SH-SY5Y (cell line): ENCODE data around the gene ANAPC16.

ENCODE experiments used
- GATA2 ChIP-seq: IDR thresholded peaks from 2 replicates; pipeline ENCODE4 v1.6.1; 2011; ENCODE audit warnings: mild to moderate bottlenecking, low read depth, low read length
- GATA3 ChIP-seq: IDR thresholded peaks from 2 replicates; pipeline ENCODE4 v1.6.1; 2011; ENCODE audit warnings: low read depth, mild to moderate bottlenecking, low read length, moderate library complexity

Gene ANAPC16

DNA sequence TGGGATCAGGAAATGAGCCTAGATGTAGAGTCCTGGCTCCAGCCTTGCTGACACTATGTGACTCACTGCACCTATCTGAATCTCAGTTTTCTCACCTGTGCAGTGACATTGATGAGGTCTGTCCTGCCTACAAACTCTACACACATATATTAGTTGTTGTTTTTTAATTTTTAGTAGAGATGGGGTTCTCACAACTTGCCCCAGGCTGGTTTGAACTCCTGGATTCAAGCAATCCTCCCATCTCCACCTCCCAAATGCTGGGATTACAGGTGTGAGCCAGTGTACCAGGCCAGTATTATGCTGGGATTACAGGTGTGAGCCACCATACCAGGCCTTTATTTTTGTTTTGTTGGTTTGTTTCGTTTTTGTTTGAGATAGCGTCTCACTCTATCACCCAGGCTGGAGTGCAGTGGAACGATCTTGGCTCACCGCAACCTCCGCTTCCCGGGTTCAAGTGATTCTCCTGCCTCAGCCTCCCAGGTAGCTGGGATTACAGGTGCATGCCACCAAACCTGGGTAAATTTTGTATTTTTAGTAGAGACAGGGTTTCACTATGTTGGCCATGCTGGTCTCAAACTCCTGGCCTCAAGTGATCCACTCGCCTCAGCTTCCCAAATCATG is 46.1 kb downstream of the ANAPC16 start:
- TF ChIP-seq GATA2 (no peak), GATA3 (no peak)

DNA sequence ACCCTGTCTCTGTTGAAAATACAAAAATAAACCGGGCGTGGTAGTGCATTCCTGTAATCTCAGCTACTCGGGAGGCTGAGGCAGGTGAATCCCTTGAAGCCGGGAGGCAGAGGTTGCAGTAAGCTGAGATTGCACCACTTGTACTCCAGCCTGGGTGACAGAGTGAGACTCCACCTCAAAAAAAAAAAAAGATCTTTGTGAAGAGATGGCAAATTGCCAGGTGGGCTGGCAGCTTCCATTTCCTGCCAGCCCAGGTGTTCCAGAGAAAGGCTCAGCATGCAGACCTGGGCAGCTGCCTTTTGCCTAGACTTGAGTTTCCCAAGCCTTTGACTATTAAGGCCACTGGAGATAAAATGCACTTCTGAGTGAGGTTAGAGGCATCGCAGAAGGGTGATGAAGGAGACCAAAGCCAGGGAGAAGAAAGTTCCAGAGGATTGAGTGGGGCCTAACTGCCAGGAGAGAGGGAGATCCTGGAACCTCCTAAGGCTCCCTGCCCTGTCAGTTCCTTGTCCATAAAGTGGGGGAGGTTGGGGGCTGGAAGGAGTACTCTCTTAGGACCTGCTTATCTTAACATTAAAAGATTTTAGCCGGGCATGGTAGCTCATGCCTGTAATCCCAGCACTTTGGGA is 47.9 kb downstream of the ANAPC16 start:
- TF ChIP-seq GATA2 (no peak), GATA3 (no peak)

DNA sequence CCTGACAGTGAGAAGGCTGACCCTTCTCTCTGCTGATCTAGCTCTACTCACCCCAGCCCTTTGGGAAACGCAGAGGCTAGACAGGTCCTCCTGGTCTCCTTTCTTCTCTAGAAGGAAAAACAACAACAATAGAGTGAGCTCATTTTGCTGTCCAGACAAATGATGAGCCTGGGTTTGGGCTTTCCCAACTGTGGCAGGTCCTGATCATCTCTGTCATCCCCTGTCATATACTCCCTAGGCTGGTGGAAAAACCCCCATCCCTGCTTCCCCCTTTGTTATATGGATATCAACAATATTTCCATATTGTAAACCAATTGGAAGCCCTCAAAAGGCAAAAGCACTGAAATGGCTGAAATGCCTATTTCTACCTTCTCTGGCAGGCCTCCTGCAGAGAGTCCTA is 48.7 kb downstream of the ANAPC16 start:
- TF ChIP-seq GATA2: no peak
- TF ChIP-seq GATA3: no peak

DNA sequence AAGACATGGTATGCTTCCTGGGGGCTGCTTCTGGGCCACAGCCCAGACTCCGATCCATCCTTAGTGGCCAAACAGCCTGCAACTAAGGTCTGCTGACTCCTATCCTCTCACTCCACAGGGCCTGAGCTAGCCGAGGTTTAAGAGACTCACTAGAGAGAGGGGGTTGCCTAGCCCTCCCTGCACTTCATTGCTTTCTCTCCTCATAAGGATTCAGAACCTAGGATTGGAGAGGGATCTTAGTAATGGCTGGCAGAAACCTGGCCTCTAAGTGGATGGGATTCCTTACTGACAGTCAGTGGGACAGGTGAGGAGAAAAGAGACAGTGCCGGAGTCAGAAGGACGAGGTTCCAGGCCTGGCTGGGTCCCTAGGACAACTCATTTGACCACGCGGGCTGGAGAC is 49.7 kb downstream of the ANAPC16 start:
- TF ChIP-seq GATA2 (no peak), GATA3 (no peak)

DNA sequence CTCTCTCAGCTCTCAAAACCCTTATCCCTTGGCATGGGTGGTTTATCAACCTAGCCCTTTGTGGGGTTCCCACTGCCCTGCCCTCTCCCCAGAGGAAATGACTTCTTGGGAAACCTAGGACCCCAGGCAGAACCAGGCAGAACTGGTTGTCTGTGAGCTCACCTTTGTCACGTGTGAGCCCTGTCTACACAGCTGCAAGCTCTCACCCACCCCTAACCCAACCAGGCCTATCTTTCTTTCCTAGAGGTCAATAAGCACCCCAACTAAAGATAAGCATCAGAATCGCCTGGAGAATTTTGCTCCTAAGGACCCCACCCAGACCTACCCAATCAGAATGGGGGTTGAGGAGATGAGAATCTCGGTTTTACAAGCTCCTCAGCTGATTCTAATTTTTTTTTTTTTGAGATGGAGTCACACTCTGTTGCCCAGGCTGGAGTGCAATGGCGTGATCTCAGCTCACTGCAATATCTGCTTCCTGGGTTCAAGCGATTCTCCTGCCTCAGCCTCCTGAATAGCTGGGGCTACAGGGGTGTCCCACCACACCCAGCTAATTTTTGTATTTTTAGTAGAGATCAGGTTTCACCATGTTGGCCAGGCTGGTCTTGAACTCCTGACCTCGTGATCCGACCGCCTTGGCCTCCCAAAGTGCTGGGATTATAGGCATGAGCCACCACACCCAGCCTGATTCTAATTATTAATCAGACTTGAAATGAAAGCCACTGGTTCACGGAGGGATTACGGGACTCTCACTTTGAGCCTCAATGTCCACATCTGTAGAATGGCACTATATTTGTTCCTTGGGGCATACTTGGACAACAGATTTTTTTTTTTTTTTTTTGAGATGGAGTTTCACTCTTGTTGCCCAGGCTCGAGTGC is 50.4 kb downstream of the ANAPC16 start:
- no peak for TF ChIP-seq GATA2
- no peak for TF ChIP-seq GATA3

DNA sequence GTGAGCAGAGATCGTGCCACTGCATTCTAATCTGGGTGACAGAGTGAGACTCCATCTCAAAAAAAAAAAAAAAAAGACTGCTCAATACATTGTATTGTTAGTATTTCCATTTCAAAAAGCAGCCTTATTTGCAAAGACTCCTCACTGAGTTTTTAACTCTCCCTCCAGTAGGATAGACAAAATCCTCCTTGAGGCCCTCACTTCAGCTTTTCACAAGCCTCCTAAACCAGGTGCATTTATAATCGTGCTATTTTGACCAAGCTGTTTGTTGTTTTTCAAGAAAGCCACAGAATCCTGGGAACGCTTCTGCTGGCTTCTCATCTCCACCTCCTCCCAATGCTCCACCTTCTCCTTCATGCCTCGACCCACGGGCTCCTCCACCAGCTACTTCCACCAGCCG is 51.6 kb downstream of the ANAPC16 start:
- TF ChIP-seq GATA3 (no peak), GATA2 (no peak)

DNA sequence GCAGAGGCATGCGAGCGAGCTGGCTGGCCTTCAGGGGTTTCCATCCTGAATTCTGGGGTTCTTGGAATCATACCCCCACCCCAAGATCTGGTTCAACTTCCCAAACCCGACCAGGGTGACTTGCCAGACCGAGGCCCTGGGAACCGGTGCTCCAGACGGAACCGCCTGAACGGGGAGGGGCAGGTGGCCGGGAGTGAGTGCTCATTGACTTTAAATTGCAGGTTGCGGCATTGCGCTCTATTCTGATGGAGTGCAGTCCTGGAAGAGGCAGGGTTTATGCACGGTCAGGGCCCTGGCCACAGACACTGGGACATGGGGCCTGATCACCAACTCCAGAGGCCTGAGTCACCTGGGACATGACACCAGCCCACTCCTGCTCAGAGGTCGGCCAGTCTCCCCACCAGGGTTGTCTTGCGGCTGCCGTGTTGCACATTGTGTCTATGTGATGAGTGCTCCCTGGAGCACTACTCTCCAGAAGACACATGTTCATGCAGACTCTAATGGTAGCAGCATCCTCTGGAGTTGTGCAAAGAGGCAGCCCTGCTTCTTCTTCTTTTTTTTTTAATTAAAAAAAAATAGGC is 52.1 kb downstream of the ANAPC16 start:
- no peak for TF ChIP-seq GATA3
- no peak for TF ChIP-seq GATA2

DNA sequence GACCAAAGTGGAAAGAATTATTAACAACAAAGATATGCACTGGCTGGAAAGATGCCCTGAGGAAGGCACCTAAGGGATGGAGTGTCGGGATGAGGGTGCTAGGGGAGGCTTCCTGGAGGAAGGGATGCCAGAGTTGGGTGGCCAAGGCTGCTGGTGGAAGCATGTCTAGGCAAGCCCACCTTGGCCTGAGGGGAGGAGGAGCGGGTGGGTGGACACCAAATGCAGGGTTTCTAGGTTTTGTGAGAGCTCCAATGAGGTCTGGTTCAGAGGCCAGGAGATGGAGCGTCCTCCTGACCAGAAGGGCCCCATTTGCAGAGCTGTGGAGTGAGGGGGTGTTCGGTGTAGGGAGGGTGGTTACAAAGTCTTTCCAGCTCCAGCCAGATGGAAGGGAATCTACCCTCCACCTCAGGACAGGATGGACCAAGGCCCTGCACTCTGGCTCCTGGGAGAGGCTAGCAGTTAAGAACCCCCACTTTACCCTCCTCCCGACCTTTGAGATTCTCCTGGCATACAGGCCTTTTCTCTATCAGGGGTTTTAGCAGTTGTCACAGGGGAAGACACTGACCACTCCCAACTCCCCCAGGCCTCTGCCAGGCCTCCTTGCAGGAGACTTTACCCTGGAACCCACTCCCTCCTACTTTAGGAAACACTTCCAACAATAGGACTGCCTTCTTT is 54.9 kb downstream of the ANAPC16 start:
- no peak for TF ChIP-seq GATA2
- TF ChIP-seq GATA3: no peak

DNA sequence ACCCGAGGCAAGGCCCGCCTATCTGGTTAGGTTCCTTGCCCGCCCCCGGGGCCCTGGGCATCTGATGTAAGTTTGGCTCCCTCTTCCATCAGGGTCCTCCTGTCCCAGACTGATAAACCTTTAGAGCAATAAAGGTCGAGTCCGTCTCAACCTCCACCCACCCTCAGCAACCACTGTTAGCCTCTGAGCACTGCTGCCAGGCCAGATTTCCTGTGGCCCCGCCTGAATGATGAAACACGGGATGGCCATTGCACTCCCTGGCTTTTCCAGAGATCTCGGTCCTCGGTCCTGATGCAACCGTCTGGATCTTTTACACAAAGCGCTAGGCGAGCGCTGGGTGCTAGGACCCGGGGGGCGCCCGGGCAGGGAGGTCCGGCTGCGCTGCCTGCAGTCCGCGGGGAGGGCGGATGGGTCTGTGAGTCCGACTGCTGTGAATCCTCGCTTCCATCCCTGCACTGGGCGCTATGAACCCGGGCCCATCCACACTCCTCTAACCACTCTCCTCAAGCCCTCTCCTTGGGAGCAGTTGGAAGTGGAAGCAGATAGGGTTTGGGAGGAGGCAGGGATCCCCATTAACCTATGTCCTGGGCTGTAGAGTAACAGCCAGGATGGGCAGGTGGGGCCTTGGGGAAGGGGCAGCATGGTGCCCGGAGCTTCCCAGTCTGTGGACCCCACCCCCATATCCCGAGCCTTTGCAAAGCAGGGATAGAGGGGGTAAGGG is 57.0 kb downstream of the ANAPC16 start:
- TF ChIP-seq GATA3: no peak
- peak; percentile 29; the same call in 1 of the 2 replicates for TF ChIP-seq GATA2

DNA sequence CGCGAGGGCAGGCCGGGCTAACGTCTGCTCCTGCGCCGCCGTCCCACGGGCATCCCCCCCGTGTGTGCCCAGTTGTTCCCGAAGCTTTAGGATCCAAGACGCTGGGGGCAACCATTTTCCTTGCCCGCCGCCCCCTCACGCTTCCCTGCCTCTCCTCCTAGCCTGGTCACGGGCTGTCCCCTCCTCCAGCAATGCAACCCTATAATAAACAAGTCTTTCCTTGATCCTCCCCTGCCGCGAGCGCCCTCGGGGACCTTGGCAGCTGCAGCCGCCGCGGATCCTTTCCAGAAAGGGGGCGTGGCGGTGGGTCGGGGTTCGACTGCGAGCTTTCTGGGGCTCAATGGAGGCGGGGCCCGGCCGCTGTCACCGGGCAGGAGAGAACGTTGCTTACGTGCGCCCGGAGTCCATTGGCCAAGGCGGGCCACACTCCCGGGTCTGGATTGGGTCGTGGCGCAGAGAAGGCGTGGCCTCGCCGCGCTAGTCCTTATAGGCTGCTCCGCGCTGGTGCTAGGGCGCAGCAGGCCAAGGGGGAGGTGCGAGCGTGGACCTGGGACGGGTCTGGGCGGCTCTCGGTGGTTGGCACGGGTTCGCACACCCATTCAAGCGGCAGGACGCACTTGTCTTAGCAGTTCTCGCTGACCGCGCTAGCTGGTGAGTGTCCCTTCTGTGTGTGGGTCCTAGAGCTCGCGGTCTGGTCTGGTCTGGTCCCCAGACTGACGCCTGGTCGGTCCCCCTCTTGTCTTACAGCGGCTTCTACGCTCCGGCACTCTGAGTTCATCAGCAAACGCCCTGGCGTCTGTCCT is 57.8 kb downstream of the ANAPC16 start, which contains the start of gene DDIT4:
DDIT4 (plus strand) TSS at position 515 of the 803 bp plus-strand sequence. CDS start 293 bp downstream, outside the sequence.
- TF ChIP-seq GATA2 (no peak), GATA3 (no peak)

DNA sequence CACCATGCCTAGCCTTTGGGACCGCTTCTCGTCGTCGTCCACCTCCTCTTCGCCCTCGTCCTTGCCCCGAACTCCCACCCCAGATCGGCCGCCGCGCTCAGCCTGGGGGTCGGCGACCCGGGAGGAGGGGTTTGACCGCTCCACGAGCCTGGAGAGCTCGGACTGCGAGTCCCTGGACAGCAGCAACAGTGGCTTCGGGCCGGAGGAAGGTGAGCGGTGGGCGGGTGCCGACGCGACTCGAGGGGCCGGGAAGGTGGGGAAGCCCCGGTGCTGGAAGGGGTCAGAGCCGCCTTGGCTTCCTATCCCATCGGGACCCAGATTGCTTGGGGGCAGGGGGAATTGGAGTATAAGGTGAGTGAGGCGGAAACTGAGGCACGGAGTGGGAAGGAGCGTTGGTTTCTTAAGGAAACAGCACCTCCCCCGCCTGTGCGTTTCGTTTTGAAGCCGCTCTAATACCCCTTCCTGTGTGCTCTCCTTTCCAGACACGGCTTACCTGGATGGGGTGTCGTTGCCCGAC is 58.5 kb downstream of the ANAPC16 start:
- TF ChIP-seq GATA3: no peak
- TF ChIP-seq GATA2: no peak

DNA sequence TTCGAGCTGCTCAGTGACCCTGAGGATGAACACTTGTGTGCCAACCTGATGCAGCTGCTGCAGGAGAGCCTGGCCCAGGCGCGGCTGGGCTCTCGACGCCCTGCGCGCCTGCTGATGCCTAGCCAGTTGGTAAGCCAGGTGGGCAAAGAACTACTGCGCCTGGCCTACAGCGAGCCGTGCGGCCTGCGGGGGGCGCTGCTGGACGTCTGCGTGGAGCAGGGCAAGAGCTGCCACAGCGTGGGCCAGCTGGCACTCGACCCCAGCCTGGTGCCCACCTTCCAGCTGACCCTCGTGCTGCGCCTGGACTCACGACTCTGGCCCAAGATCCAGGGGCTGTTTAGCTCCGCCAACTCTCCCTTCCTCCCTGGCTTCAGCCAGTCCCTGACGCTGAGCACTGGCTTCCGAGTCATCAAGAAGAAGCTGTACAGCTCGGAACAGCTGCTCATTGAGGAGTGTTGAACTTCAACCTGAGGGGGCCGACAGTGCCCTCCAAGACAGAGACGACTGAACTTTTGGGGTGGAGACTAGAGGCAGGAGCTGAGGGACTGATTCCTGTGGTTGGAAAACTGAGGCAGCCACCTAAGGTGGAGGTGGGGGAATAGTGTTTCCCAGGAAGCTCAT is 59.0 kb downstream of the ANAPC16 start:
- TF ChIP-seq GATA3: no peak
- no peak for TF ChIP-seq GATA2
